Breast epithelium (tissue), 4 donors: Measurements from ENCODE around the gene CCDC73. TPM values are rescaled to one million over a fixed set of nuclear protein-coding genes. Genes with fewer than 3 reads are reported as not detected.
"Not testable (repeated sequence)": the region's sequence is repeated elsewhere in the genome, so short reads cannot be mapped to it uniquely, and the experiment has no call there.

Experiments
- DNase-seq, 2 donors: peaks; one replicate each; pipeline ENCODE4 v3.0.0-alpha.2; 2019; ENCODE audit warnings: low spot score in 2 of 2
- H3K27ac ChIP-seq, 2 donors: fragments of 200-600 bp; sonication (generic) in 1 of 2; one replicate each; pipeline ENCODE4 v1.5.1; 2016 to 2019; ENCODE audit warnings: mild to moderate bottlenecking in 1 of 2
- H3K27me3 ChIP-seq, 2 donors: fragments of 200-600 bp; sonication (generic) in 1 of 2; one replicate each; pipeline versions ENCODE4 v1.5.1 to v1.6.0; 2017 to 2019; ENCODE audit warnings: control low read depth in 1 of 2, mild to moderate bottlenecking in 1 of 2
- H3K36me3 ChIP-seq: fragments of 200-600 bp; one replicate; pipeline ENCODE4 v1.5.1; 2019
- H3K4me1 ChIP-seq, 2 donors: fragments of 200-600 bp; sonication (generic); one replicate each; pipeline ENCODE4 v1.5.1; 2016 to 2019; ENCODE audit warnings: control low read depth in 1 of 2
- H3K4me3 ChIP-seq, 3 donors: fragments of 200-600 bp; sonication (generic); 1 replicate in 2 of 3; 2 replicates in 1 of 3; pipeline ENCODE4 v1.5.1; 2016 to 2019; ENCODE audit warnings: mild to moderate bottlenecking in 3 of 3, moderate library complexity in 2 of 3
- H3K9me3 ChIP-seq, 2 donors: fragments of 200-600 bp; sonication (generic) in 1 of 2; one replicate each; pipeline ENCODE4 v1.5.1; 2016 to 2019; ENCODE audit warnings: control low read depth in 1 of 2
- CTCF ChIP-seq, 3 donors: fragments of 450-650 bp; IDR thresholded peaks; one replicate each; pipeline ENCODE4 v1.5.1; 2016 to 2017; ENCODE audit warnings: antibody characterized with exemption in 3 of 3, mild to moderate bottlenecking in 3 of 3, moderate library complexity in 3 of 3
- POLR2A ChIP-seq: fragments of 450-650 bp; IDR thresholded peaks from one replicate; pipeline ENCODE4 v1.6.1; 2016; ENCODE audit warnings: antibody characterized with exemption, mild to moderate bottlenecking, moderate library complexity
- POLR2AphosphoS5 ChIP-seq, 3 donors: sonication (generic); formaldehyde crosslinking; IDR thresholded peaks; one replicate each; pipeline ENCODE4 v1.6.1; 2017; ENCODE audit warnings: antibody characterized with exemption in 3 of 3
- intact Hi-C: fragments of 100-400 bp; cut with DNase I; formaldehyde crosslinking; loops from one replicate; pipeline ENCODE4 v1.15.1; 2023; ENCODE audit warnings: low total_unique reads
- total RNA-seq, 3 donors: library from RNA; depleted of rRNA; stranded (reverse); fragments of >200 nt; gene quantifications; one replicate each; pipeline ENCODE4 v1.1.0, GENCODE V29; 2016

CCDC73 gene
- total RNA-seq, 3 donors from 2014 or later = 0.15 to 0.33 TPM; not detected in 1

- Histone ChIP-seq H3K27me3 (no peaks in the 10 kb centered on the region), H3K9me3 (no peaks in the 10 kb centered on the region), H3K4me3 (no peak overlapping the region), H3K36me3 (no peaks in the 10 kb centered on the region), H3K4me1 (no peaks in the 10 kb centered on the region), H3K27ac (no peak overlapping the region)
- DNase-seq = no peak
- intact Hi-C loops = no loop called here
- TF ChIP-seq POLR2A = no peak
- TF ChIP-seq CTCF (IDR thresholded peaks at IDR 0.05) = no peak
- TF ChIP-seq POLR2AphosphoS5 (IDR thresholded peaks at IDR 0.05) = no peak
Measured at GRCh38 chr11:32613500-32614151, 180.8 kb downstream of the CCDC73 start.

GRCh38 chr11:32610797-32611352, 183.6 kb downstream of the CCDC73 start:
- no peak for TF ChIP-seq POLR2A
- no peak for TF ChIP-seq POLR2AphosphoS5 (IDR thresholded peaks at IDR 0.05)
- TF ChIP-seq CTCF (IDR thresholded peaks at IDR 0.05) = no peak
- intact Hi-C loops = no loop called here
- no peaks in the 10 kb centered on the region for H3K9me3 ChIP-seq
- no peaks in the 10 kb centered on the region for H3K27me3 ChIP-seq
- no peaks in the 10 kb centered on the region for H3K36me3 ChIP-seq
- H3K27ac ChIP-seq = no peak overlapping the region
- no peak overlapping the region for H3K4me3 ChIP-seq
- no peaks in the 10 kb centered on the region for H3K4me1 ChIP-seq
- DNase-seq = no peak

- DNase-seq, H3K4me1 ChIP-seq, H3K36me3 ChIP-seq, H3K27me3 ChIP-seq, H3K4me3 ChIP-seq, intact Hi-C loops, H3K27ac ChIP-seq, H3K9me3 ChIP-seq: not testable (repeated sequence)
Measured at GRCh38 chr11:32608826-32609225, 185.6 kb downstream of the CCDC73 start.

- peaks cover 4% of the 10 kb centered on the region for H3K36me3 ChIP-seq
- no peaks in the 10 kb centered on the region for H3K27me3 ChIP-seq
- no peak overlapping the region for H3K27ac ChIP-seq
- intact Hi-C loops = no loop called here
- DNase-seq = no peak
- H3K4me1 ChIP-seq = no peaks in the 10 kb centered on the region
- no peaks in the 10 kb centered on the region for H3K9me3 ChIP-seq
- no peak overlapping the region for H3K4me3 ChIP-seq
- TF ChIP-seq POLR2AphosphoS5 (IDR thresholded peaks at IDR 0.05) (no peak), POLR2A (no peak), CTCF (IDR thresholded peaks at IDR 0.05) (no peak)
Measured at GRCh38 chr11:32606220-32606619, 188.2 kb downstream of the CCDC73 start.

GRCh38 chr11:32602657-32603415, 191.6 kb downstream of the CCDC73 start:
- no peak for TF ChIP-seq POLR2AphosphoS5 (IDR thresholded peaks at IDR 0.05)
- no peak for TF ChIP-seq CTCF (IDR thresholded peaks at IDR 0.05)
- TF ChIP-seq POLR2A = no peak
- Histone ChIP-seq H3K27me3 (no peaks in the 10 kb centered on the region), H3K9me3 (no peaks in the 10 kb centered on the region), H3K36me3 (peaks cover 13% of the 10 kb centered on the region), H3K4me1 (no peaks in the 10 kb centered on the region), H3K27ac (no peak overlapping the region), H3K4me3 (no peak overlapping the region)
- intact Hi-C loops = no loop called here
- DNase-seq = no peak
